ENCODE results near the gene KLF8. TPM values are rescaled to one million over a fixed set of nuclear protein-coding genes. Genes with fewer than 3 reads are reported as not detected.

KLF8 gene
- total and polyA plus RNA-seq, 2 of the 13 experiments (the other 11 are each of a cell fraction or from before 2014, with no cell fraction given) = 0.03 TPM; not detected in 1

DNA sequence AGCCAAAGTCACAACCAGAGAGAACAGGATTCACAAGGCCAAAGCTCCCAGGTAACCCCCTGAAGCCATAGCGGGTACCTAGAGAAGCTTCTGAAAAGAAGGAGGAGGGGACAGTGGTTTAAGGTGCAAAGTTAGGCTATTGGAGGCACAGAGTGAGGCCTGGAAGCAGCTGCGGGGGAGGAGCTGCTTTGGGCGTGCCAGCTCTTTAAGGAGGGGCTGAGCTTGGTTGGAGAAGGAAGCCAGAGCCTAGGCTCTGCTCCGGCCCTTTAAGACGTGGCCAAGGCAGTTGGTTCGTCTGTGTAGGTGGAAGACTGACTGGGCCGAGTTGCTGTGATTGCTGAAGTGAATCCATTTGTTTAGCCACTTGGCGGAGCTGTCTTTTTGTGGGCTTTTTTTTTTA, 1.5 kb downstream of the KLF8 start:
- POLR2A ChIA-PET = no interaction called here
- no peaks in the 10 kb centered on the region for H3K36me3 ChIP-seq (replicated peaks in 1 of 2; ENCODE audit: control insufficient read depth in 1 of 2, insufficient read depth in 2 of 2, low read length in 2 of 2)
- intact Hi-C loops (cut with micrococcal nuclease; ENCODE audit: unreplicated experiment) = no loop called here
- H3K4me1 ChIP-seq (ENCODE audit: insufficient read depth, low read length) = no peaks in the 10 kb centered on the region
- WGBS (ENCODE audit: low lambda C conversion rate) = 0% methylated on average over 1 of the region's 8 CpGs
- CTCF ChIA-PET (ENCODE audit: low intra/inter-chr PET ratio, low total read pairs) = no interaction called here
- no peak overlapping the region for H3K4me2 ChIP-seq (ENCODE audit: low read depth, low read length)
- no peaks in the 10 kb centered on the region; a peak in 1 of 5 replicates for H3K27me3 ChIP-seq (ENCODE audit: control insufficient read depth in 1 of 2, insufficient read depth in 2 of 2, low read length in 2 of 2)
- ATAC-seq = no peak
- no peaks in the 10 kb centered on the region for H3K79me2 ChIP-seq (ENCODE audit: insufficient read depth, low read length)
- BruUV-seq (replicated peaks) = no TSS peak
- no peak overlapping the region for H3K4me3 ChIP-seq (replicated peaks in 1 of 3; ENCODE audit: insufficient read depth in 1 of 3, low read depth in 2 of 3, low read length in 3 of 3)
- H3K9me3 ChIP-seq (ENCODE audit: low read length) = no peaks in the 10 kb centered on the region
- DNase-seq (ENCODE audit: low spot score) = no peak
- no peak for FAIRE-seq
- in situ Hi-C loops (cut with HindIII; ENCODE audit: extremely low pct_ligation_motif_present, low pct_unique_long_range_greater_than_20kb) = loop anchor here (25.0 kb wide), 1 partner anchor 796 kb away; no protein-coding TSS in a partner anchor
- H2AFZ ChIP-seq (ENCODE audit: low read length) = no peak overlapping the region
- no peak overlapping the region for H3K9ac ChIP-seq (ENCODE audit: insufficient read depth, low read depth, low read length)
- no peak overlapping the region for H3K27ac ChIP-seq (ENCODE audit: extremely low read length, insufficient read depth, low read length)
- H4K20me1 ChIP-seq (ENCODE audit: insufficient read depth, low read length) = no peaks in the 10 kb centered on the region
- TF ChIP-seq ZNF850 (CRISPR knock-in tag; conservative IDR thresholded peaks at IDR 0.05) = no peak
- no peak for TF ChIP-seq NFIC (IDR thresholded peaks at IDR 0.05; ENCODE audit: low read length)
- TF ChIP-seq ZNF335 (CRISPR knock-in tag; IDR thresholded peaks at IDR 0.05) = no peak
- no peak for TF ChIP-seq ZNF432 (CRISPR knock-in tag; IDR thresholded peaks at IDR 0.05; ENCODE audit: borderline replicate concordance)
- no peak for TF ChIP-seq ZNF546 (CRISPR knock-in tag; conservative IDR thresholded peaks at IDR 0.05)
- no peak for TF ChIP-seq ISL2 (CRISPR knock-in tag; IDR thresholded peaks at IDR 0.05)
- TF ChIP-seq, protein P1, sequence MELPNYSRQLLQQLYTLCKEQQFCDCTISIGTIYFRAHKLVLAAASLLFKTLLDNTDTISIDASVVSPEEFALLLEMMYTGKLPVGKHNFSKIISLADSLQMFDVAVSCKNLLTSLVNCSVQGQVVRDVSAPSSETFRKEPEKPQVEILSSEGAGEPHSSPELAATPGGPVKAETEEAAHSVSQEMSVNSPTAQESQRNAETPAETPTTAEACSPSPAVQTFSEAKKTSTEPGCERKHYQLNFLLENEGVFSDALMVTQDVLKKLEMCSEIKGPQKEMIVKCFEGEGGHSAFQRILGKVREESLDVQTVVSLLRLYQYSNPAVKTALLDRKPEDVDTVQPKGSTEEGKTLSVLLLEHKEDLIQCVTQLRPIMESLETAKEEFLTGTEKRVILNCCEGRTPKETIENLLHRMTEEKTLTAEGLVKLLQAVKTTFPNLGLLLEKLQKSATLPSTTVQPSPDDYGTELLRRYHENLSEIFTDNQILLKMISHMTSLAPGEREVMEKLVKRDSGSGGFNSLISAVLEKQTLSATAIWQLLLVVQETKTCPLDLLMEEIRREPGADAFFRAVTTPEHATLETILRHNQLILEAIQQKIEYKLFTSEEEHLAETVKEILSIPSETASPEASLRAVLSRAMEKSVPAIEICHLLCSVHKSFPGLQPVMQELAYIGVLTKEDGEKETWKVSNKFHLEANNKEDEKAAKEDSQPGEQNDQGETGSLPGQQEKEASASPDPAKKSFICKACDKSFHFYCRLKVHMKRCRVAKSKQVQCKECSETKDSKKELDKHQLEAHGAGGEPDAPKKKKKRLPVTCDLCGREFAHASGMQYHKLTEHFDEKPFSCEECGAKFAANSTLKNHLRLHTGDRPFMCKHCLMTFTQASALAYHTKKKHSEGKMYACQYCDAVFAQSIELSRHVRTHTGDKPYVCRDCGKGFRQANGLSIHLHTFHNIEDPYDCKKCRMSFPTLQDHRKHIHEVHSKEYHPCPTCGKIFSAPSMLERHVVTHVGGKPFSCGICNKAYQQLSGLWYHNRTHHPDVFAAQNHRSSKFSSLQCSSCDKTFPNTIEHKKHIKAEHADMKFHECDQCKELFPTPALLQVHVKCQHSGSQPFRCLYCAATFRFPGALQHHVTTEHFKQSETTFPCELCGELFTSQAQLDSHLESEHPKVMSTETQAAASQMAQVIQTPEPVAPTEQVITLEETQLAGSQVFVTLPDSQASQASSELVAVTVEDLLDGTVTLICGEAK (IDR thresholded peaks at IDR 0.05) = no peak
- TF ChIP-seq, protein P1 (CRISPR knock-in tag; IDR thresholded peaks at IDR 0.05) = no peak
- TF ChIP-seq ZNF761 (CRISPR knock-in tag; conservative IDR thresholded peaks at IDR 0.05) = no peak
- TF ChIP-seq, protein P2, sequence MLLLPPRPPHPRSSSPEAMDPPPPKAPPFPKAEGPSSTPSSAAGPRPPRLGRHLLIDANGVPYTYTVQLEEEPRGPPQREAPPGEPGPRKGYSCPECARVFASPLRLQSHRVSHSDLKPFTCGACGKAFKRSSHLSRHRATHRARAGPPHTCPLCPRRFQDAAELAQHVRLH (CRISPR knock-in tag; IDR thresholded peaks at IDR 0.05; ENCODE audit: borderline replicate concordance, low read depth) = no peak
- TF ChIP-seq, protein P3, sequence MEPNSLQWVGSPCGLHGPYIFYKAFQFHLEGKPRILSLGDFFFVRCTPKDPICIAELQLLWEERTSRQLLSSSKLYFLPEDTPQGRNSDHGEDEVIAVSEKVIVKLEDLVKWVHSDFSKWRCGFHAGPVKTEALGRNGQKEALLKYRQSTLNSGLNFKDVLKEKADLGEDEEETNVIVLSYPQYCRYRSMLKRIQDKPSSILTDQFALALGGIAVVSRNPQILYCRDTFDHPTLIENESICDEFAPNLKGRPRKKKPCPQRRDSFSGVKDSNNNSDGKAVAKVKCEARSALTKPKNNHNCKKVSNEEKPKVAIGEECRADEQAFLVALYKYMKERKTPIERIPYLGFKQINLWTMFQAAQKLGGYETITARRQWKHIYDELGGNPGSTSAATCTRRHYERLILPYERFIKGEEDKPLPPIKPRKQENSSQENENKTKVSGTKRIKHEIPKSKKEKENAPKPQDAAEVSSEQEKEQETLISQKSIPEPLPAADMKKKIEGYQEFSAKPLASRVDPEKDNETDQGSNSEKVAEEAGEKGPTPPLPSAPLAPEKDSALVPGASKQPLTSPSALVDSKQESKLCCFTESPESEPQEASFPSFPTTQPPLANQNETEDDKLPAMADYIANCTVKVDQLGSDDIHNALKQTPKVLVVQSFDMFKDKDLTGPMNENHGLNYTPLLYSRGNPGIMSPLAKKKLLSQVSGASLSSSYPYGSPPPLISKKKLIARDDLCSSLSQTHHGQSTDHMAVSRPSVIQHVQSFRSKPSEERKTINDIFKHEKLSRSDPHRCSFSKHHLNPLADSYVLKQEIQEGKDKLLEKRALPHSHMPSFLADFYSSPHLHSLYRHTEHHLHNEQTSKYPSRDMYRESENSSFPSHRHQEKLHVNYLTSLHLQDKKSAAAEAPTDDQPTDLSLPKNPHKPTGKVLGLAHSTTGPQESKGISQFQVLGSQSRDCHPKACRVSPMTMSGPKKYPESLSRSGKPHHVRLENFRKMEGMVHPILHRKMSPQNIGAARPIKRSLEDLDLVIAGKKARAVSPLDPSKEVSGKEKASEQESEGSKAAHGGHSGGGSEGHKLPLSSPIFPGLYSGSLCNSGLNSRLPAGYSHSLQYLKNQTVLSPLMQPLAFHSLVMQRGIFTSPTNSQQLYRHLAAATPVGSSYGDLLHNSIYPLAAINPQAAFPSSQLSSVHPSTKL (CRISPR knock-in tag; IDR thresholded peaks at IDR 0.05) = no peak

Data from HepG2 (cell line).